Endodermal cell (in vitro differentiated cells): Measurements from ENCODE around the gene CALML4. TPM values are rescaled to one million over a fixed set of nuclear protein-coding genes. Genes with fewer than 3 reads are reported as not detected.

ENCODE experiments used
- DNase-seq: peaks from one replicate; pipeline ENCODE4 v3.0.0-alpha.2; 2017
- H3K27ac ChIP-seq: 2 replicates; pipeline ENCODE4 v1.5.1; 2013; ENCODE audit warnings: mild to moderate bottlenecking, low read depth, low read length, moderate library complexity
- H3K27me3 ChIP-seq: 2 replicates; pipeline ENCODE4 v1.6.1; 2013; ENCODE audit warnings: mild to moderate bottlenecking, low read length, moderate library complexity; ENCODE audit not compliant: insufficient read depth, control insufficient read depth, poor library complexity, severe bottlenecking
- H3K36me3 ChIP-seq: 2 replicates; pipeline ENCODE4 v1.7.0; 2013; ENCODE audit warnings: mild to moderate bottlenecking, low read length, moderate library complexity; ENCODE audit not compliant: control insufficient read depth, insufficient read depth
- H3K4me1 ChIP-seq: one replicate; pipeline ENCODE4 v1.7.0; 2013; ENCODE audit warnings: low read length; ENCODE audit not compliant: control insufficient read depth, insufficient read depth
- H3K4me3 ChIP-seq: 2 replicates; pipeline ENCODE4 v1.5.1; 2013; ENCODE audit warnings: mild to moderate bottlenecking, low read length, moderate library complexity
- H3K9ac ChIP-seq: 2 replicates; pipeline ENCODE4 v1.6.1; 2013; ENCODE audit warnings: mild to moderate bottlenecking, low read length, moderate library complexity; ENCODE audit not compliant: poor library complexity, severe bottlenecking; ENCODE audit errors: extremely low read depth
- H3K9me3 ChIP-seq: 2 replicates; pipeline ENCODE4 v1.6.1; 2013; ENCODE audit warnings: mild to moderate bottlenecking, low read length, moderate library complexity; ENCODE audit not compliant: control insufficient read depth
- H3K27ac Mint-ChIP-seq: 2 replicates; pipeline ENCODE4 v1.8.0; 2020; ENCODE audit warnings: mixed read lengths
- H3K27me3 Mint-ChIP-seq: 2 replicates; pipeline ENCODE4 v1.8.0; 2021; ENCODE audit warnings: mild to moderate bottlenecking, mixed read lengths; ENCODE audit not compliant: insufficient read depth
- H3K36me3 Mint-ChIP-seq: 2 replicates; pipeline ENCODE4 v1.8.0; 2020; ENCODE audit warnings: low read depth, mixed read lengths
- H3K4me1 Mint-ChIP-seq: 2 replicates; pipeline ENCODE4 v1.8.0; 2020; ENCODE audit warnings: mixed read lengths
- H3K4me3 Mint-ChIP-seq: 2 replicates; pipeline ENCODE4 v1.8.0; 2020; ENCODE audit warnings: mild to moderate bottlenecking, moderate library complexity, mixed read lengths
- H3K9me3 Mint-ChIP-seq: 2 replicates; pipeline ENCODE4 v1.8.0; 2020; ENCODE audit warnings: mild to moderate bottlenecking, mixed read lengths
- WGBS, 2 experiments: methylation state at CpG; one replicate each; pipeline versions ENCODE4 v1.1.5 to v1.1.7; 2013; ENCODE audit warnings: missing lambda C conversion rate in 2 of 2, mixed read lengths in 1 of 2; ENCODE audit not compliant: insufficient coverage in 1 of 2, insufficient read length in 1 of 2; 5-methylcytosine and 5-hydroxymethylcytosine counted together
- total RNA-seq, 2 donors: library from RNA; stranded (reverse); fragmentation: NEBNext Ultra II Directional in 1 of 2; extraction: Animal tissue kit (Norgen Biotek cat#: 25700) in 1 of 2; gene quantifications; 2 replicates in 1 of 2; 3 replicates in 1 of 2; pipeline ENCODE4 v1.2.1, GENCODE V29; 2021
- TF ChIP-seq, protein P1 (sequence below): fragments of 200-600 bp; sonication (generic); conservative IDR thresholded peaks from 2 replicates; pipeline ENCODE4 v1.5.0; 2021; ENCODE audit warnings: antibody characterized with exemption, mild to moderate bottlenecking

CALML4 gene
- total RNA-seq, 2 donors from 2014 or later, result 9.7 to 17.4 TPM

GRCh38 chr15:68150187-68150586 lies 54.9 kb downstream of the CALML4 start:
- Mint-ChIP-seq H3K27ac (no peak overlapping the region), H3K4me3 (no peak overlapping the region), H3K9me3 (no peaks in the 10 kb centered on the region), H3K36me3 (peaks cover 23% of the 10 kb centered on the region), H3K4me1 (no peaks in the 10 kb centered on the region), H3K27me3 (no peaks in the 10 kb centered on the region)
- WGBS, 2 experiments, result 86 to 100% methylated on average over 1 of the region's 1 CpG
- Histone ChIP-seq H3K36me3 (peaks cover 21% of the 10 kb centered on the region), H3K9ac (no peak overlapping the region), H3K9me3 (no peaks in the 10 kb centered on the region), H3K27me3 (no peaks in the 10 kb centered on the region), H3K27ac (no peak overlapping the region), H3K4me1 (no peaks in the 10 kb centered on the region), H3K4me3 (no peak overlapping the region)
- DNase-seq, result no peak
- TF ChIP-seq, protein P1, sequence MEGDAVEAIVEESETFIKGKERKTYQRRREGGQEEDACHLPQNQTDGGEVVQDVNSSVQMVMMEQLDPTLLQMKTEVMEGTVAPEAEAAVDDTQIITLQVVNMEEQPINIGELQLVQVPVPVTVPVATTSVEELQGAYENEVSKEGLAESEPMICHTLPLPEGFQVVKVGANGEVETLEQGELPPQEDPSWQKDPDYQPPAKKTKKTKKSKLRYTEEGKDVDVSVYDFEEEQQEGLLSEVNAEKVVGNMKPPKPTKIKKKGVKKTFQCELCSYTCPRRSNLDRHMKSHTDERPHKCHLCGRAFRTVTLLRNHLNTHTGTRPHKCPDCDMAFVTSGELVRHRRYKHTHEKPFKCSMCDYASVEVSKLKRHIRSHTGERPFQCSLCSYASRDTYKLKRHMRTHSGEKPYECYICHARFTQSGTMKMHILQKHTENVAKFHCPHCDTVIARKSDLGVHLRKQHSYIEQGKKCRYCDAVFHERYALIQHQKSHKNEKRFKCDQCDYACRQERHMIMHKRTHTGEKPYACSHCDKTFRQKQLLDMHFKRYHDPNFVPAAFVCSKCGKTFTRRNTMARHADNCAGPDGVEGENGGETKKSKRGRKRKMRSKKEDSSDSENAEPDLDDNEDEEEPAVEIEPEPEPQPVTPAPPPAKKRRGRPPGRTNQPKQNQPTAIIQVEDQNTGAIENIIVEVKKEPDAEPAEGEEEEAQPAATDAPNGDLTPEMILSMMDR, result no peak

GRCh38 chr15:68149059-68149458 lies 56.1 kb downstream of the CALML4 start:
- Mint-ChIP-seq H3K4me3 (no peak overlapping the region), H3K27me3 (no peaks in the 10 kb centered on the region), H3K9me3 (no peaks in the 10 kb centered on the region), H3K4me1 (no peaks in the 10 kb centered on the region), H3K27ac (no peak overlapping the region), H3K36me3 (peaks cover 22% of the 10 kb centered on the region)
- TF ChIP-seq, protein P1, result no peak
- H3K4me3 ChIP-seq, result no peak overlapping the region
- no CpG with 5 or more reads among the region's 1 CpG for WGBS, 2 experiments
- no peak for DNase-seq
- no peak overlapping the region for H3K9ac ChIP-seq
- H3K36me3 ChIP-seq, result peaks cover 19% of the 10 kb centered on the region
- no peaks in the 10 kb centered on the region for H3K4me1 ChIP-seq
- no peaks in the 10 kb centered on the region for H3K27me3 ChIP-seq
- H3K9me3 ChIP-seq, result no peaks in the 10 kb centered on the region
- no peak overlapping the region for H3K27ac ChIP-seq

GRCh38 chr15:68148039-68148438 lies 57.1 kb downstream of the CALML4 start:
- no peaks in the 10 kb centered on the region for H3K9me3 Mint-ChIP-seq
- H3K36me3 ChIP-seq, result peaks cover 25% of the 10 kb centered on the region
- no peak overlapping the region for H3K4me3 ChIP-seq
- 88 to 95% methylated on average over 1 of the region's 1 CpG for WGBS, 2 experiments
- TF ChIP-seq, protein P1, result no peak
- no peak overlapping the region for H3K4me3 Mint-ChIP-seq
- no peaks in the 10 kb centered on the region for H3K27me3 Mint-ChIP-seq
- H3K36me3 Mint-ChIP-seq, result peaks cover 16% of the 10 kb centered on the region
- no peak for DNase-seq
- no peaks in the 10 kb centered on the region for H3K4me1 ChIP-seq
- H3K4me1 Mint-ChIP-seq, result no peaks in the 10 kb centered on the region
- no peak overlapping the region for H3K9ac ChIP-seq
- no peak overlapping the region for H3K27ac ChIP-seq
- H3K27me3 ChIP-seq, result no peaks in the 10 kb centered on the region
- no peak overlapping the region for H3K27ac Mint-ChIP-seq
- H3K9me3 ChIP-seq, result no peaks in the 10 kb centered on the region
